ENCODE measurements around the gene TMEM192. TPM values are rescaled to one million over a fixed set of nuclear protein-coding genes. Genes with fewer than 3 reads are reported as not detected.
"Not testable (repeated sequence)": the region's sequence is repeated elsewhere in the genome, so short reads cannot be mapped to it uniquely, and the experiment has no call there.

TMEM192 gene
- total and polyA plus RNA-seq, 2 donors: 6.1 to 8.0 TPM

- Histone ChIP-seq H3K27ac (ENCODE audit: low read depth in 1 of 2, low read length in 1 of 2) (no peak overlapping the region), H3K27me3 (ENCODE audit: control insufficient read depth in 2 of 2, insufficient read depth in 1 of 2, low read length in 1 of 2) (peaks cover 0 to 3% of the 10 kb centered on the region in 2 donors), H3K4me1 (ENCODE audit: control insufficient read depth in 2 of 2, insufficient read depth in 2 of 2, low read length in 2 of 2) (no peaks in the 10 kb centered on the region), H3K4me3 (ENCODE audit: low read length in 2 of 2) (no peak overlapping the region), H3K9me3 (ENCODE audit: control insufficient read depth in 2 of 2, insufficient read depth in 1 of 2, low read length in 1 of 2) (no peaks in the 10 kb centered on the region), H3K36me3 (ENCODE audit: control insufficient read depth in 2 of 2, insufficient read depth in 2 of 2, low read length in 1 of 2) (no peaks in the 10 kb centered on the region)
- no peak for DNase-seq (ENCODE audit: low read depth in 6 of 9, low spot score in 9 of 9)
- WGBS: 92% methylated on average over 4 of the region's 4 CpGs
Measured at GRCh38 chr4:165136529-165136928, 23.9 kb upstream of the TMEM192 start.

DNA sequence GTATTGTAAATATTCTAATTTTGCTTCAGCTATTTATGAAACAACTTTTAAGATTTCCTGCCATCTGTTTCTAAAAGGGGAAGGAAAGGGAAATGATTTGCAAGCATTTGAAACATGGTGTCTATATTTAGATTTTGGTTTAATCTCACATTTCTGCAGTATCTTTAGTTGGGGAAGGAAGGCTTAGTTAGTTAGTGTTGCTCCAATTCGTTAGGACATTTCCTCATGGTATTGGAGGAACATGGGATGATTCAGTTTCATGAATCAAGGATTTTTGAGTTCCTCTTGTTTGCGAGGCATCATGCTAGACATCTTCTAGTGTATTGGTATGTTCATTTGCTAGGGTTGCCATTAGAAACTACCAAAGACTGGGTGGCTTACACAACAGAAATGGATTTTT lies 20.5 kb upstream of the TMEM192 start:
- 13% methylated on average over 2 of the region's 2 CpGs for WGBS
- Histone ChIP-seq H3K9me3 (ENCODE audit: control insufficient read depth in 2 of 2, insufficient read depth in 1 of 2, low read length in 1 of 2) (no peaks in the 10 kb centered on the region), H3K36me3 (ENCODE audit: control insufficient read depth in 2 of 2, insufficient read depth in 2 of 2, low read length in 1 of 2) (no peaks in the 10 kb centered on the region), H3K4me1 (ENCODE audit: control insufficient read depth in 2 of 2, insufficient read depth in 2 of 2, low read length in 2 of 2) (no peaks in the 10 kb centered on the region), H3K27ac (ENCODE audit: low read depth in 1 of 2, low read length in 1 of 2) (no peak overlapping the region), H3K27me3 (ENCODE audit: control insufficient read depth in 2 of 2, insufficient read depth in 1 of 2, low read length in 1 of 2) (peaks cover 0 to 3% of the 10 kb centered on the region in 2 donors), H3K4me3 (ENCODE audit: low read length in 2 of 2) (no peak overlapping the region)
- DNase-seq (ENCODE audit: low read depth in 6 of 9, low spot score in 9 of 9): no peak

DNA sequence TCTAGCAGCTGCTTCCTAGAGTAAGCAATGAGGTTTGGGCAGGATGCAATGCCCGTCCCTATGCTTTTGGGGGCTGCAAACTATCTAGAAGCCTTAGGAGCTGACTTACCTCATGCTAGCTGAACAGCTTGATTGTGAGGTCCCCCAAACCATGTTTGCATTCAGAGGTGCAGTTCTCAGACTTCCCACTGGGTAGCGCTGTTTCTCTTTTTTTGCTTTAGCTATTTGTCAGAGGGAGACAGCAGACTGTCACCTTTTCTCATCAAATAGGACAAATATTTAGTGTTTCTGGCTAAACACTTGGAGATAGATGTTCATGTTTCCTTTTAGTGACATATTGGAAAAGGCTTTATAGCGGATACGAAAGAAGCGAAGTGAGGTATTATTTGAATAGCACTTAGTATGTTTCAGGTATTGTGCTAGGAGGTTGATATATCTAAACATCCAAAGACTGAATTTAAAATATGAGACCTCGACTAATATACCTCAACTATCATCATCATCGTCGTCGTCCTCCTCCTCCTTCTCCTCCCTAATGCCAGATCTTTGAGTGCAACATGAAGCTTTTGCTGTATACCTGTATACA lies 18.7 kb upstream of the TMEM192 start:
- Histone ChIP-seq H3K27me3 (ENCODE audit: control insufficient read depth in 2 of 2, insufficient read depth in 1 of 2, low read length in 1 of 2) (peaks cover 0 to 3% of the 10 kb centered on the region in 2 donors), H3K4me3 (ENCODE audit: low read length in 2 of 2) (no peak overlapping the region), H3K36me3 (ENCODE audit: control insufficient read depth in 2 of 2, insufficient read depth in 2 of 2, low read length in 1 of 2) (no peaks in the 10 kb centered on the region), H3K27ac (ENCODE audit: low read depth in 1 of 2, low read length in 1 of 2) (no peak overlapping the region), H3K9me3 (ENCODE audit: control insufficient read depth in 2 of 2, insufficient read depth in 1 of 2, low read length in 1 of 2) (no peaks in the 10 kb centered on the region), H3K4me1 (ENCODE audit: control insufficient read depth in 2 of 2, insufficient read depth in 2 of 2, low read length in 2 of 2) (no peaks in the 10 kb centered on the region)
- 26% methylated on average over 9 of the region's 9 CpGs for WGBS
- peak; percentile 36 to 83 (median 53) for DNase-seq (ENCODE audit: low read depth in 6 of 9, low spot score in 9 of 9)

GRCh38 chr4:165129924-165130323 lies 17.3 kb upstream of the TMEM192 start:
- Histone ChIP-seq H3K36me3 (ENCODE audit: control insufficient read depth in 2 of 2, insufficient read depth in 2 of 2, low read length in 1 of 2) (no peaks in the 10 kb centered on the region), H3K9me3 (ENCODE audit: control insufficient read depth in 2 of 2, insufficient read depth in 1 of 2, low read length in 1 of 2) (no peaks in the 10 kb centered on the region), H3K4me1 (ENCODE audit: control insufficient read depth in 2 of 2, insufficient read depth in 2 of 2, low read length in 2 of 2) (no peaks in the 10 kb centered on the region), H3K4me3 (ENCODE audit: low read length in 2 of 2) (no peak overlapping the region), H3K27ac (ENCODE audit: low read depth in 1 of 2, low read length in 1 of 2) (no peak overlapping the region), H3K27me3 (ENCODE audit: control insufficient read depth in 2 of 2, insufficient read depth in 1 of 2, low read length in 1 of 2) (peaks cover 0 to 3% of the 10 kb centered on the region in 2 donors)
- DNase-seq (ENCODE audit: low read depth in 6 of 9, low spot score in 9 of 9): no peak
- 51% methylated on average over 3 of the region's 3 CpGs for WGBS

GRCh38 chr4:165125869-165126499 lies 13.3 kb upstream of the TMEM192 start:
- not testable (repeated sequence) for H3K4me3 ChIP-seq (ENCODE audit: low read length in 2 of 2); H3K36me3 ChIP-seq (ENCODE audit: control insufficient read depth in 2 of 2, insufficient read depth in 2 of 2, low read length in 1 of 2); DNase-seq (ENCODE audit: low read depth in 6 of 9, low spot score in 9 of 9); H3K27ac ChIP-seq (ENCODE audit: low read depth in 1 of 2, low read length in 1 of 2); H3K4me1 ChIP-seq (ENCODE audit: control insufficient read depth in 2 of 2, insufficient read depth in 2 of 2, low read length in 2 of 2); H3K27me3 ChIP-seq (ENCODE audit: control insufficient read depth in 2 of 2, insufficient read depth in 1 of 2, low read length in 1 of 2); H3K9me3 ChIP-seq (ENCODE audit: control insufficient read depth in 2 of 2, insufficient read depth in 1 of 2, low read length in 1 of 2)
- 98% methylated on average over 40 of the region's 40 CpGs for WGBS

GRCh38 chr4:165124488-165124887 lies 11.8 kb upstream of the TMEM192 start:
- Histone ChIP-seq H3K4me1 (ENCODE audit: control insufficient read depth in 2 of 2, insufficient read depth in 2 of 2, low read length in 2 of 2) (no peaks in the 10 kb centered on the region), H3K36me3 (ENCODE audit: control insufficient read depth in 2 of 2, insufficient read depth in 2 of 2, low read length in 1 of 2) (no peaks in the 10 kb centered on the region), H3K4me3 (ENCODE audit: low read length in 2 of 2) (no peak overlapping the region), H3K27ac (ENCODE audit: low read depth in 1 of 2, low read length in 1 of 2) (no peak overlapping the region), H3K9me3 (ENCODE audit: control insufficient read depth in 2 of 2, insufficient read depth in 1 of 2, low read length in 1 of 2) (no peaks in the 10 kb centered on the region), H3K27me3 (ENCODE audit: control insufficient read depth in 2 of 2, insufficient read depth in 1 of 2, low read length in 1 of 2) (no peaks in the 10 kb centered on the region)
- no peak for DNase-seq (ENCODE audit: low read depth in 6 of 9, low spot score in 9 of 9)
- WGBS: 88% methylated on average over 5 of the region's 5 CpGs

DNA sequence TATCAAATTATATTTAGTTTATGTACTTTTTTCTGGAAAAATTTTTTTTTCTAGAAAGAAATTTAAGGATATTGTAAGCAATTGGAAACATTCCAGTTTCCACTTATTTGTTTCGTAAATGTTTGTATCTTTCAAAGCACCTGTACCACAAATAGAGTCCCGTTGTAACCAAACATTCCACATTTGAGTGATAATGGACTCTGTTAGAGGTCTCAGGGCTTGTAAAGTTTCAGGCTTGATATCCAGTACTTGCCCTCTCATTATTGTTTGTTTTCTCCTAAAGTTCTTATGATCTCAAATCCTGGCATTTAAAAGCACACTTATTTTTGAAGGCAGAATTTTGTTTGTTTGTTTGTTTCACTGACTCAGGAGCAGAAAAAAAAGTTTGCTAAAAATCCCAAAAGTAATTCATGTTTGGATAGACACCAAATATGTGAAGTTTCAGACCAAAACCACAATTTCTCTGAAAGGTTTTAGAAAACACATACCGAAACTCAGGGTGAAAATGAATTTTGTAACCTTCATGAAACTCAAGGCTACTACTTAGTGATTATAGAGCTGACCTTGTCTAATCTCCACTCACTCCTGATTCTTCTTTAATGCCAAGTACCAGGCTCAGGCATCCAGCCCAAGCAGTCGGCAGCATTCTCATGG lies 5.7 kb upstream of the TMEM192 start:
- Histone ChIP-seq H3K9me3 (ENCODE audit: control insufficient read depth in 2 of 2, insufficient read depth in 1 of 2, low read length in 1 of 2) (no peaks in the 10 kb centered on the region), H3K4me3 (ENCODE audit: low read length in 2 of 2) (no peak overlapping the region), H3K36me3 (ENCODE audit: control insufficient read depth in 2 of 2, insufficient read depth in 2 of 2, low read length in 1 of 2) (no peaks in the 10 kb centered on the region), H3K27me3 (ENCODE audit: control insufficient read depth in 2 of 2, insufficient read depth in 1 of 2, low read length in 1 of 2) (peaks cover 0 to 8% of the 10 kb centered on the region in 2 donors), H3K4me1 (ENCODE audit: control insufficient read depth in 2 of 2, insufficient read depth in 2 of 2, low read length in 2 of 2) (no peaks in the 10 kb centered on the region), H3K27ac (ENCODE audit: low read depth in 1 of 2, low read length in 1 of 2) (no peak overlapping the region)
- WGBS: 93% methylated on average over 4 of the region's 4 CpGs
- no peak for DNase-seq (ENCODE audit: low read depth in 6 of 9, low spot score in 9 of 9)

DNA sequence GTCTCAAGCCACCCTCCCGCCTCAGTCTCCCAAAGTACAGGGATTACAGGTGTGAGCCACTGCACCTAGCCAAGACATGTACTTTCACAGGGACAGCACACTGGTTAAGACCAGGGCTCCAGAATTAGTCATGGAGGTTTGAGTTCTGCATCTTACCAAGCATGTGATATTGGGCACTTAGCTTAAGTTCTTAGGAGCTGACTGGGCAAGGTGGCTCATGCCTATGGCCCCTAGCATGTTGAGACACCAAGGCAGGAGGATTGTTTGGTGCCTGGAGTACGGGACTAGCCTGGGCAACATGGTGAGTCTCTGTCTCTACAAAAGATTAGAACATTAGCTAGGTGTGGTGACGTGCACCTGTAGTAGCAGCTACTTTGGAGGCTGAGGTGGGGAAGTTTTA lies 2.6 kb upstream of the TMEM192 start:
- Histone ChIP-seq H3K36me3 (ENCODE audit: control insufficient read depth in 2 of 2, insufficient read depth in 2 of 2, low read length in 1 of 2) (no peaks in the 10 kb centered on the region), H3K27me3 (ENCODE audit: control insufficient read depth in 2 of 2, insufficient read depth in 1 of 2, low read length in 1 of 2) (peaks cover 0 to 8% of the 10 kb centered on the region in 2 donors), H3K4me1 (ENCODE audit: control insufficient read depth in 2 of 2, insufficient read depth in 2 of 2, low read length in 2 of 2) (peaks cover 3 to 6% of the 10 kb centered on the region in 2 donors), H3K9me3 (ENCODE audit: control insufficient read depth in 2 of 2, insufficient read depth in 1 of 2, low read length in 1 of 2) (no peaks in the 10 kb centered on the region), H3K4me3 (ENCODE audit: low read length in 2 of 2) (no peak overlapping the region), H3K27ac (ENCODE audit: low read depth in 1 of 2, low read length in 1 of 2) (no peak overlapping the region)
- no peak for DNase-seq (ENCODE audit: low read depth in 6 of 9, low spot score in 9 of 9)
- 97% methylated on average over 3 of the region's 3 CpGs for WGBS

- peaks cover 3 to 6% of the 10 kb centered on the region in 2 donors for H3K4me1 ChIP-seq (ENCODE audit: control insufficient read depth in 2 of 2, insufficient read depth in 2 of 2, low read length in 2 of 2)
- peaks cover 0 to 6% of the 10 kb centered on the region in 2 donors for H3K27me3 ChIP-seq (ENCODE audit: control insufficient read depth in 2 of 2, insufficient read depth in 1 of 2, low read length in 1 of 2)
- peak overlapping the region; percentile 90 to 92 for H3K4me3 ChIP-seq (ENCODE audit: low read length in 2 of 2)
- peak overlapping the region in 1 of 2 donors; percentile 65 for H3K27ac ChIP-seq (ENCODE audit: low read depth in 1 of 2, low read length in 1 of 2)
- WGBS: 7% methylated on average over 17 of the region's 17 CpGs
- DNase-seq (ENCODE audit: low read depth in 6 of 9, low spot score in 9 of 9): peak in 2 of 9 donors; percentile 4 to 9
- H3K36me3 ChIP-seq (ENCODE audit: control insufficient read depth in 2 of 2, insufficient read depth in 2 of 2, low read length in 1 of 2): no peaks in the 10 kb centered on the region
- no peaks in the 10 kb centered on the region for H3K9me3 ChIP-seq (ENCODE audit: control insufficient read depth in 2 of 2, insufficient read depth in 1 of 2, low read length in 1 of 2)
Measured at GRCh38 chr4:165111906-165112367, 723 bp downstream of the TMEM192 start.
